K562 (cell line): ENCODE measurements around the gene VWA8. TPM values are rescaled to one million over a fixed set of nuclear protein-coding genes. Genes with fewer than 3 reads are reported as not detected.

Experiments used
- ATAC-seq: fragments of 200-7000 bp; cut with Tn5 transposase; 3 replicates; pipeline ENCODE4 v1.9.1; 2020; ENCODE audit warnings: moderate library complexity
- BruUV-seq: library from RNA; stranded (reverse); fragments of 400-500 nt; replicated peaks from 2 replicates; lab custom pipeline; 2021; lab: Mats Ljungman, UMichigan
- CTCF ChIA-PET: fragments of 300-600 bp; formaldehyde crosslinking; extraction: SDS; loops from one replicate; lab custom pipeline; 2021; ENCODE audit warnings: low intra/inter-chr PET ratio; lab: Yijun Ruan, JAX
- POLR2A ChIA-PET: fragments of 300-600, 350-650 bp; sonication (Branson Sonifier 250); formaldehyde crosslinking; extraction: SDS; loops from one replicate; lab custom pipeline; 2021; ENCODE audit warnings: antibody characterized with exemption, inconsistent platforms; lab: Yijun Ruan, JAX
- DNase-seq, 4 experiments: peaks; one replicate each; pipeline versions ENCODE4 v3.0.0 to v3.0.0-alpha.2; 2011 to 2018; ENCODE audit warnings: low spot score in 3 of 4, mixed read lengths in 3 of 4; ENCODE audit errors: extremely low read depth in 1 of 4
- FAIRE-seq: peaks from 2 replicates; lab custom pipeline; 2011; peaks lifted over from hg19 to GRCh38; lab: Jason Lieb, UNC
- H2AFZ ChIP-seq: 2 replicates; pipeline ENCODE4 v1.6.0; 2011; ENCODE audit warnings: low read depth, low read length, control low read depth, inconsistent platforms
- H3K27ac ChIP-seq: fragments of 200-600 bp; 3 replicates; pipeline ENCODE4 v1.8.0; 2011; ENCODE audit warnings: low read depth, mild to moderate bottlenecking, control low read depth, inconsistent platforms, low read length, moderate library complexity, mixed read lengths; ENCODE audit errors: extremely low read depth
- H3K27me3 ChIP-seq, 2 experiments: fragments of 300-600 bp in 1 of 2; 2 replicates in 1 of 2; 3 replicates in 1 of 2; pipeline versions ENCODE4 v1.6.0 to v1.8.0; 2011; ENCODE audit warnings: inconsistent platforms in 2 of 2, low read length in 2 of 2, mild to moderate bottlenecking in 1 of 2, mixed read lengths in 1 of 2, moderate library complexity in 1 of 2; ENCODE audit not compliant: control insufficient read depth in 2 of 2, insufficient read depth in 2 of 2
- H3K36me3 ChIP-seq: fragments of 300-600 bp; 3 replicates; pipeline ENCODE4 v1.8.0; 2011; ENCODE audit warnings: mild to moderate bottlenecking, low read length, inconsistent platforms; ENCODE audit not compliant: control insufficient read depth, insufficient read depth
- H3K4me1 ChIP-seq, 2 experiments: fragments of 200-600 bp in 1 of 2; replicated peaks in 1 of 2; 2 replicates in 1 of 2; 3 replicates in 1 of 2; pipeline versions ENCODE4 v1.5.1 to v1.8.0; 2011; ENCODE audit warnings: inconsistent platforms in 2 of 2, low read length in 2 of 2, mild to moderate bottlenecking in 1 of 2, mixed read lengths in 1 of 2, moderate library complexity in 1 of 2; ENCODE audit not compliant: control insufficient read depth in 2 of 2, insufficient read depth in 2 of 2
- H3K4me2 ChIP-seq: 2 replicates; pipeline ENCODE4 v1.6.1; 2011; ENCODE audit warnings: low read length, control low read depth, inconsistent platforms, mixed read lengths; ENCODE audit not compliant: insufficient read depth
- H3K4me3 ChIP-seq: fragments of 200-600 bp; sonication (generic), shearing (Covaris generic); 2 replicates; pipeline ENCODE4 v1.5.1; 2016; ENCODE audit warnings: control low read depth, inconsistent platforms
- H3K79me2 ChIP-seq: fragments of 200-600 bp; 3 replicates; pipeline ENCODE4 v1.8.0; 2011; ENCODE audit warnings: low read length, inconsistent platforms; ENCODE audit not compliant: control insufficient read depth, insufficient read depth
- H3K9ac ChIP-seq, 2 experiments: 2 replicates each; pipeline versions ENCODE4 v1.6.0 to v1.6.1; 2011; ENCODE audit warnings: low read depth in 2 of 2, low read length in 2 of 2, control low read depth in 1 of 2, inconsistent platforms in 1 of 2, mild to moderate bottlenecking in 1 of 2, mixed read lengths in 1 of 2; ENCODE audit not compliant: insufficient read depth in 1 of 2
- H3K9me1 ChIP-seq: one replicate; pipeline ENCODE4 v1.6.0; 2011; ENCODE audit warnings: inconsistent platforms, mild to moderate bottlenecking, low read length, moderate library complexity; ENCODE audit not compliant: control insufficient read depth, insufficient read depth
- H3K9me3 ChIP-seq: replicated peaks from 2 replicates; pipeline ENCODE4 v1.5.1; 2011; ENCODE audit warnings: low read depth, low read length, inconsistent platforms; ENCODE audit not compliant: control insufficient read depth, insufficient read depth
- H4K20me1 ChIP-seq: replicated peaks from 2 replicates; pipeline ENCODE4 v1.6.1; 2011; ENCODE audit warnings: low read length, inconsistent platforms, mixed read lengths; ENCODE audit not compliant: control insufficient read depth, insufficient read depth
- IFI16 ChIP-seq: fragments of 250-450 bp; sonication (Bioruptor Pico); IDR thresholded peaks from 2 replicates; pipeline ENCODE4 v2.1.2; 2022; ENCODE audit warnings: mild to moderate bottlenecking, inconsistent platforms
- NONO ChIP-seq, 2 experiments: fragments of 200-400 bp in 1 of 2; fragments of 450-650 bp in 1 of 2; formaldehyde crosslinking in 1 of 2; IDR thresholded peaks; 2 replicates each; pipeline ENCODE4 v1.6.1; 2017; ENCODE audit warnings: low read depth in 2 of 2, mild to moderate bottlenecking in 2 of 2, moderate library complexity in 2 of 2, low read length in 1 of 2
- NR3C1 ChIP-seq: sonication (generic); formaldehyde crosslinking; IDR thresholded peaks from 2 replicates; pipeline ENCODE4 v1.8.1; 2022; ENCODE audit warnings: missing genetic modification reagents
- PBX2 ChIP-seq, 2 experiments: IDR thresholded peaks in 1 of 2; conservative IDR thresholded peaks in 1 of 2; 2 replicates each; pipeline ENCODE4 v1.6.1; 2016; ENCODE audit warnings: low read depth in 2 of 2, mild to moderate bottlenecking in 1 of 2, missing compliant biosample characterization in 1 of 2, missing genetic modification characterization in 1 of 2, moderate library complexity in 1 of 2
- SPI1 ChIP-seq: IDR thresholded peaks from 2 replicates; pipeline ENCODE4 v1.6.1; 2011; ENCODE audit warnings: low read depth, low read length, control low read depth, borderline replicate concordance
- SRSF3 ChIP-seq: fragments of 200-400 bp; formaldehyde crosslinking; IDR thresholded peaks from 2 replicates; pipeline ENCODE4 v1.6.1; 2016; ENCODE audit warnings: mild to moderate bottlenecking, low read length, moderate library complexity; ENCODE audit not compliant: insufficient read depth
- ZNF3 ChIP-seq: fragments of 250-450 bp; sonication (Bioruptor Pico); IDR thresholded peaks from 2 replicates; pipeline ENCODE4 v1.5.0; 2021; ENCODE audit warnings: mild to moderate bottlenecking, moderate library complexity
- ZNF395 ChIP-seq: fragments of 200-800 bp; sonication (Bioruptor generic); IDR thresholded peaks from 2 replicates; pipeline ENCODE4 v1.6.1; 2017; ENCODE audit warnings: missing genetic modification characterization, missing compliant biosample characterization
- WGBS: fragments of 100-300 bp; shearing (Covaris generic); methylation state at CpG from one replicate; pipeline ENCODE4 v1.1.6; 2016; ENCODE audit warnings: low coverage, mixed read lengths; ENCODE audit not compliant: insufficient coverage; ENCODE audit errors: missing lambda C conversion rate; 5-methylcytosine and 5-hydroxymethylcytosine counted together
- in situ Hi-C: fragments of 300-500 bp; cut with MboI; formaldehyde crosslinking; loops from 4 replicates; pipeline ENCODE4 v1.15.0; 2018; ENCODE audit warnings: inconsistent platforms, mixed read lengths
- intact Hi-C: fragments of 100-400 bp; cut with micrococcal nuclease; formaldehyde crosslinking; loops from 2 replicates; pipeline ENCODE4 v1.14.2; 2022
- polyA plus RNA-seq, 8 experiments: library from polyadenylated mRNA; depleted of rRNA in 4 of 8; stranded (reverse) in 5 of 8; unstranded in 3 of 8; fragments of >200 nt; fragmentation: Nextera tagmentation in 2 of 8; fragmentation: Illumina TruSeq in 1 of 8; extraction: Ambion mirVana in 2 of 8; extraction: Trizol in 1 of 8; gene quantifications; 2 replicates each; pipeline versions ENCODE4 v1.2.1 to v1.2.3, GENCODE V29; 2011 to 2014; ENCODE audit warnings: inconsistent platforms in 1 of 8, missing spikeins in 1 of 8
- total RNA-seq, 7 experiments: library from RNA; depleted of rRNA in 6 of 7; stranded (reverse); fragments of >200 nt in 6 of 7; fragmentation: Illumina TruSeq in 2 of 7; extraction: Trizol in 2 of 7; gene quantifications; 2 replicates each; pipeline versions ENCODE4 v1.2.1 to v1.2.3, GENCODE V29; 2011 to 2021; ENCODE audit warnings: low replicate concordance in 1 of 7

The VWA8 gene
- total and polyA plus RNA-seq, 9 of the 15 experiments (the other 6 are each of a cell fraction or from before 2014, with no cell fraction given) = 2.1 to 18.5 (median 13.3) TPM

- no peak for TF ChIP-seq PBX2 (CRISPR knock-in tag; IDR thresholded peaks at IDR 0.05; ENCODE audit: low read depth)
- TF ChIP-seq PBX2 (tag; conservative IDR thresholded peaks at IDR 0.05; ENCODE audit: low read depth) = no peak
- no peak for TF ChIP-seq ZNF3 (CRISPR knock-in tag)
- no peak for TF ChIP-seq ZNF395 (CRISPR knock-in tag)
- no peak for TF ChIP-seq NR3C1 (CRISPR knock-in tag)
Measured at GRCh38 chr13:41762796-41763195, 198.1 kb downstream of the VWA8 start (continued).

- TF ChIP-seq SPI1 = peak; percentile 63
- TF ChIP-seq SRSF3 = no peak
- TF ChIP-seq IFI16 = no peak
- TF ChIP-seq PBX2 (CRISPR knock-in tag; IDR thresholded peaks at IDR 0.05; ENCODE audit: low read depth) = no peak
- TF ChIP-seq PBX2 (tag; conservative IDR thresholded peaks at IDR 0.05; ENCODE audit: low read depth) = peak; percentile 43; the same call in 1 of the 2 replicates
- TF ChIP-seq NONO (IDR thresholded peaks at IDR 0.05; ENCODE audit: low read depth in 2 of 2, low read length in 1 of 2) = no peak
- no peak for FAIRE-seq
- ChIA-PET POLR2A (no interaction called here), CTCF (no interaction called here)
- H2AFZ ChIP-seq = no peak overlapping the region
- no peak overlapping the region for H3K27ac ChIP-seq
- H3K9ac ChIP-seq = no peak overlapping the region
- H4K20me1 ChIP-seq = no peaks in the 10 kb centered on the region
- H3K9me1 ChIP-seq = no peaks in the 10 kb centered on the region
- no peak overlapping the region for H3K4me2 ChIP-seq
- H3K79me2 ChIP-seq = no peaks in the 10 kb centered on the region
- H3K9me3 ChIP-seq = no peaks in the 10 kb centered on the region
- intact Hi-C loops (no loop called here), in situ Hi-C loops (no loop called here)
- peaks cover 38% of the 10 kb centered on the region; the same call in 2 of the 3 replicates for H3K36me3 ChIP-seq
- 100% methylated on average over 1 of the region's 1 CpG for WGBS
- ATAC-seq = no peak
- H3K27me3 ChIP-seq = no peaks in the 10 kb centered on the region
- no peak overlapping the region for H3K4me3 ChIP-seq
- no TSS peak for BruUV-seq
- peaks cover 0 to 10% of the 10 kb centered on the region in 2 experiments; a peak in 2 of 5 replicates for H3K4me1 ChIP-seq
- no peak for DNase-seq
Measured at GRCh38 chr13:41756198-41756880, 204.6 kb downstream of the VWA8 start.
